IMR-90 (cell line): ENCODE data around the gene MRFAP1L1. TPM values are rescaled to one million over a fixed set of nuclear protein-coding genes. Genes with fewer than 3 reads are reported as not detected.

Experiments used
- ATAC-seq: fragments of 200-7000 bp; cut with Tn5 transposase; 2 replicates; pipeline ENCODE4 v1.9.1; 2020; ENCODE audit warnings: low read depth, mild to moderate bottlenecking, moderate library complexity
- BruUV-seq: library from RNA; stranded (reverse); fragments of 400-500 nt; replicated peaks from 2 replicates; lab custom pipeline; 2021; lab: Mats Ljungman, UMichigan
- CTCF ChIA-PET: fragments of 300-600 bp; formaldehyde crosslinking; extraction: SDS; loops from one replicate; lab custom pipeline; 2021; ENCODE audit warnings: antibody characterized with exemption; lab: Yijun Ruan, JAX
- POLR2A ChIA-PET: fragments of 300-600 bp; sonication (Branson Sonifier 250); formaldehyde crosslinking; loops from one replicate; lab custom pipeline; 2022; ENCODE audit warnings: antibody characterized with exemption; ENCODE audit not compliant: unreplicated experiment; lab: Charles Lee
- DNase-seq: peaks from one replicate; pipeline ENCODE4 v3.0.0; 2013
- H2AFZ ChIP-seq: replicated peaks from 2 replicates; pipeline ENCODE3; 2013; ENCODE audit warnings: low read length, mild to moderate bottlenecking; ENCODE audit not compliant: poor library complexity
- H2AK5ac ChIP-seq: 2 replicates; pipeline ENCODE4 v1.6.1; 2013; ENCODE audit warnings: low read depth, low read length, inconsistent platforms
- H2AK9ac ChIP-seq: replicated peaks from 2 replicates; pipeline ENCODE3; 2013; ENCODE audit warnings: mild to moderate bottlenecking, low read depth, low read length, moderate library complexity; ENCODE audit not compliant: poor library complexity
- H2BK120ac ChIP-seq: 2 replicates; pipeline ENCODE4 v1.6.1; 2013; ENCODE audit warnings: low read depth, low read length, inconsistent platforms
- H2BK15ac ChIP-seq: 3 replicates; pipeline ENCODE4 v1.6.1; 2013; ENCODE audit warnings: low read depth, low read length, inconsistent platforms
- H2BK20ac ChIP-seq: 2 replicates; pipeline ENCODE4 v1.6.1; 2013; ENCODE audit warnings: low read depth, mild to moderate bottlenecking, inconsistent platforms, low read length, moderate library complexity
- H2BK5ac ChIP-seq: 2 replicates; pipeline ENCODE4 v1.6.1; 2013; ENCODE audit warnings: mild to moderate bottlenecking, low read depth, low read length, inconsistent platforms; ENCODE audit not compliant: poor library complexity, severe bottlenecking
- H3K14ac ChIP-seq: replicated peaks from 2 replicates; pipeline ENCODE4 v1.6.1; 2013; ENCODE audit warnings: low read depth, low read length, inconsistent platforms
- H3K18ac ChIP-seq: 2 replicates; pipeline ENCODE4 v1.6.1; 2013; ENCODE audit warnings: low read depth, low read length, control low read depth
- H3K23ac ChIP-seq: 2 replicates; pipeline ENCODE4 v1.6.1; 2013; ENCODE audit warnings: low read depth, low read length, inconsistent platforms
- H3K27ac ChIP-seq: 2 replicates; pipeline ENCODE4 v1.5.1; 2013; ENCODE audit warnings: mild to moderate bottlenecking, control low read depth, low read length; ENCODE audit not compliant: insufficient read depth
- H3K27me3 ChIP-seq: 2 replicates; pipeline ENCODE4 v1.6.1; 2013; ENCODE audit warnings: low read length; ENCODE audit not compliant: control insufficient read depth, insufficient read depth
- H3K36me3 ChIP-seq: 2 replicates; pipeline ENCODE4 v1.6.1; 2013; ENCODE audit warnings: low read length, mixed read lengths; ENCODE audit not compliant: control insufficient read depth, insufficient read depth
- H3K4ac ChIP-seq: 2 replicates; pipeline ENCODE4 v1.6.1; 2013; ENCODE audit warnings: low read depth, low read length, inconsistent platforms
- H3K4me1 ChIP-seq: 2 replicates; pipeline ENCODE4 v1.6.1; 2013; ENCODE audit warnings: low read length, mixed read lengths; ENCODE audit not compliant: control insufficient read depth, insufficient read depth
- H3K4me2 ChIP-seq: 2 replicates; pipeline ENCODE4 v1.6.1; 2013; ENCODE audit warnings: low read depth, mild to moderate bottlenecking, control low read depth, low read length, moderate library complexity
- H3K4me3 ChIP-seq: 2 replicates; pipeline ENCODE4 v1.5.1; 2013; ENCODE audit warnings: low read depth, mild to moderate bottlenecking, control low read depth, low read length, moderate library complexity; ENCODE audit not compliant: insufficient read depth
- H3K56ac ChIP-seq: 2 replicates; pipeline ENCODE4 v1.6.1; 2013; ENCODE audit warnings: low read length, inconsistent platforms; ENCODE audit not compliant: insufficient read depth; ENCODE audit errors: extremely low read depth
- H3K79me1 ChIP-seq, 2 experiments: 2 replicates each; pipeline ENCODE4 v1.6.1; 2013; ENCODE audit warnings: low read length in 2 of 2, inconsistent platforms in 1 of 2, low read depth in 1 of 2
- H3K9ac ChIP-seq: 2 replicates; pipeline ENCODE4 v1.6.1; 2013; ENCODE audit warnings: low read depth, low read length, control low read depth
- H3K9me1 ChIP-seq: 2 replicates; pipeline ENCODE4 v1.6.1; 2013; ENCODE audit warnings: low read length, inconsistent platforms; ENCODE audit not compliant: insufficient read depth
- H3K9me3 ChIP-seq: 2 replicates; pipeline ENCODE4 v1.6.1; 2013; ENCODE audit warnings: low read length; ENCODE audit not compliant: control insufficient read depth, insufficient read depth
- H4K20me1 ChIP-seq: 2 replicates; pipeline ENCODE4 v1.6.1; 2013; ENCODE audit warnings: low read length, inconsistent platforms; ENCODE audit not compliant: insufficient read depth
- H4K5ac ChIP-seq: 2 replicates; pipeline ENCODE4 v1.6.1; 2013; ENCODE audit warnings: mild to moderate bottlenecking, low read depth, low read length, control low read depth
- H4K8ac ChIP-seq, 2 experiments: 2 replicates each; pipeline ENCODE4 v1.6.1; 2013; ENCODE audit warnings: low read depth in 2 of 2, low read length in 2 of 2, control low read depth in 1 of 2, inconsistent platforms in 1 of 2
- H4K91ac ChIP-seq: 2 replicates; pipeline ENCODE4 v1.6.1; 2013; ENCODE audit warnings: low read depth, low read length, inconsistent platforms; ENCODE audit not compliant: insufficient read depth
- BHLHE40 ChIP-seq: fragments of 150-350 bp; IDR thresholded peaks from 2 replicates; pipeline ENCODE4 v1.6.1; 2016; ENCODE audit warnings: mild to moderate bottlenecking, low read depth, low read length
- CHD1 ChIP-seq: IDR thresholded peaks from 2 replicates; pipeline ENCODE4 v1.6.1; 2012; ENCODE audit warnings: low read depth, low read length, improper control_type of control experiment
- CTCF ChIP-seq: conservative IDR thresholded peaks from 2 replicates; pipeline ENCODE4 v1.5.1; 2012; ENCODE audit warnings: mild to moderate bottlenecking, low read depth, low read length, improper control_type of control experiment
- ELK1 ChIP-seq: fragments of 150-350 bp; IDR thresholded peaks from 2 replicates; pipeline ENCODE4 v1.6.1; 2016; ENCODE audit warnings: low read depth, mild to moderate bottlenecking, low read length, moderate library complexity, borderline replicate concordance
- MAFK ChIP-seq: IDR thresholded peaks from 2 replicates; pipeline ENCODE4 v1.6.1; 2012; ENCODE audit warnings: low read depth, low read length, improper control_type of control experiment
- MAZ ChIP-seq: IDR thresholded peaks from 2 replicates; pipeline ENCODE4 v1.6.1; 2012; ENCODE audit warnings: low read depth, mild to moderate bottlenecking, low read length, improper control_type of control experiment, moderate library complexity, borderline replicate concordance
- NFE2L2 ChIP-seq: fragments of 150-350 bp; IDR thresholded peaks from 2 replicates; pipeline ENCODE4 v1.6.1; 2016; ENCODE audit warnings: low read depth, mild to moderate bottlenecking, low read length
- POLR2A ChIP-seq: IDR thresholded peaks from 2 replicates; pipeline ENCODE4 v1.6.1; 2012; ENCODE audit warnings: mild to moderate bottlenecking, low read depth, low read length
- RAD21 ChIP-seq: IDR thresholded peaks from 2 replicates; pipeline ENCODE4 v1.6.1; 2012; ENCODE audit warnings: low read length, improper control_type of control experiment
- SMC3 ChIP-seq: fragments of 150-350 bp; IDR thresholded peaks from 2 replicates; pipeline ENCODE4 v1.6.1; 2016; ENCODE audit warnings: low read depth, mild to moderate bottlenecking, antibody characterized with exemption, low read length, moderate library complexity
- WGBS, 2 experiments: methylation state at CpG; one replicate each; pipeline versions ENCODE4 v1.1.5 to v1.1.7; 2013; ENCODE audit warnings: missing lambda C conversion rate in 2 of 2; ENCODE audit not compliant: insufficient read length in 1 of 2; ENCODE audit errors: extremely low coverage in 2 of 2; 5-methylcytosine and 5-hydroxymethylcytosine counted together
- dilution Hi-C: fragments of 300-500 bp; cut with HindIII; formaldehyde crosslinking; loops from one replicate; pipeline ENCODE4 v1.14.3; 2018; ENCODE audit warnings: low sequenced_read_pairs; ENCODE audit not compliant: unreplicated experiment
- in situ Hi-C: fragments of 300-500 bp; cut with MboI; formaldehyde crosslinking; loops from 3 replicates; pipeline ENCODE4 v1.14.3; 2019; ENCODE audit warnings: low sequenced_read_pairs, inconsistent platforms, mixed read lengths
- intact Hi-C: fragments of 100-400 bp; cut with micrococcal nuclease; formaldehyde crosslinking; loops from 2 replicates; pipeline ENCODE4 v1.10.0; 2022
- polyA plus RNA-seq, 3 experiments: library from polyadenylated mRNA; depleted of rRNA; stranded (reverse); fragments of >200 nt; gene quantifications; 2 replicates each; pipeline ENCODE4 v1.2.3, GENCODE V29; 2012; ENCODE audit warnings: low replicate concordance in 1 of 3
- total RNA-seq: library from RNA; depleted of rRNA; stranded (reverse); fragments of >200 nt; gene quantifications from 2 replicates; pipeline ENCODE4 v1.2.3, GENCODE V29; 2012

Gene MRFAP1L1
- total and polyA plus RNA-seq, 2 of the 4 experiments (the other 2 are of a cell fraction), result 31.7 to 47.0 TPM

DNA sequence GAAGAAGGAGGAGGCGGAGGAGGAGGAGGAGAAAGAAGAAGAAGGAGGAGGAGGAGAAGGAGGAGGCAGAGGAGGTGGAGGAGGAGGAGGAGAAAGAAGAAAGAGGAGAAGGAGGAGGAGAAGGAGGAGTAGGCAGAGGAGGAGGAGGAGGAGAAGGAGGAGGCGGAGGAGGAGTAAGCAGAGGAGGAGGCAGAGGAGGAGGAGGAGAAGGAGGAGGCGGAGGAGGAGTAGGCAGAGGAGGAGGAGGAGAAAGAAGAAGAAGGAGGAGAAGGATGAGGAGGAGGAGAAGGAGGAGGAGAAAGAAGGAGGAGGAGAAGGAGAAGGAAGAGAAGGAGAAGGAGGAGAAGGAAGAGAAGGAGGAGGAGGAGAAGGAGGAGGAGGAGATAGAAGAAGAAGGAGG lies 49.2 kb downstream of the MRFAP1L1 start:
- ChIA-PET POLR2A (no interaction called here), CTCF (no interaction called here)
- Histone ChIP-seq H3K9ac (no peak overlapping the region), H3K4me2 (no peak overlapping the region), H3K79me1 (no peaks in the 10 kb centered on the region), H2BK5ac (no peak overlapping the region), H4K8ac (no peak overlapping the region), H3K4ac (no peak overlapping the region), H3K36me3 (no peaks in the 10 kb centered on the region), H3K9me1 (peaks cover 8% of the 10 kb centered on the region), H3K27ac (no peak overlapping the region), H3K18ac (no peak overlapping the region), H2AK9ac (no peak overlapping the region), H4K5ac (no peak overlapping the region), H3K56ac (no peak overlapping the region), H3K9me3 (no peaks in the 10 kb centered on the region), H3K27me3 (peaks cover 22% of the 10 kb centered on the region), H2AFZ (no peak overlapping the region), H3K4me1 (no peaks in the 10 kb centered on the region), H3K14ac (no peak overlapping the region), H2AK5ac (no peak overlapping the region), H2BK120ac (no peak overlapping the region), H2BK20ac (no peak overlapping the region), H2BK15ac (no peak overlapping the region), H3K4me3 (no peak overlapping the region), H3K23ac (no peak overlapping the region), H4K20me1 (0 out of 2 replicates have a peak, but pooled peaks cover 2% of the 10 kb centered on the region), H4K91ac (no peak overlapping the region)
- intact Hi-C loops, result no loop called here
- DNase-seq (no peak), ATAC-seq (no peak)
- in situ Hi-C loops, result no loop called here
- TF ChIP-seq MAFK (no peak), CTCF (no peak), ELK1 (no peak), CHD1 (no peak), RAD21 (no peak), POLR2A (no peak), MAZ (no peak), NFE2L2 (no peak), SMC3 (no peak), BHLHE40 (no peak)
- dilution Hi-C loops, result no loop called here
- WGBS, 2 experiments, result 95% methylated on average over 3 of the region's 3 CpGs; no CpG with 5 or more reads in 1 of the 2 experiments
- no TSS peak for BruUV-seq
